Central memory CD8-positive, alpha-beta T cell (primary cell): Measurements from ENCODE around the gene RDH13.
"Not testable (repeated sequence)": the region's sequence is repeated elsewhere in the genome, so short reads cannot be mapped to it uniquely, and the experiment has no call there.

ENCODE experiments used
- ATAC-seq: fragments of 150-1000 bp; cut with Tn5 transposase; replicated peaks from 2 replicates; pipeline ENCODE4 v1.10.0; 2022; ENCODE audit warnings: mild to moderate bottlenecking, moderate FRiP score, moderate number of reproducible peaks; ENCODE audit not compliant: poor library complexity, severe bottlenecking; ENCODE audit errors: extremely low read depth
- DNase-seq, 2 donors: peaks; one replicate each; pipeline ENCODE4 v3.0.0; 2021; ENCODE audit warnings: low spot score in 2 of 2
- H3K27ac Mint-ChIP-seq: one replicate; pipeline ENCODE4 v1.8.0; 2022; ENCODE audit warnings: low read depth, mild to moderate bottlenecking, moderate library complexity, mixed read lengths
- H3K27me3 Mint-ChIP-seq: one replicate; pipeline ENCODE4 v1.8.0; 2022; ENCODE audit warnings: mixed read lengths
- H3K36me3 Mint-ChIP-seq: one replicate; pipeline ENCODE4 v1.8.0; 2022; ENCODE audit warnings: mild to moderate bottlenecking, moderate library complexity, mixed read lengths; ENCODE audit not compliant: insufficient read depth
- H3K4me1 Mint-ChIP-seq: one replicate; pipeline ENCODE4 v1.8.0; 2022; ENCODE audit warnings: mixed read lengths
- H3K4me3 Mint-ChIP-seq: one replicate; pipeline ENCODE4 v1.8.0; 2022; ENCODE audit warnings: mild to moderate bottlenecking, moderate library complexity, mixed read lengths
- H3K9me3 Mint-ChIP-seq: one replicate; pipeline ENCODE4 v1.8.0; 2022; ENCODE audit warnings: mixed read lengths

Gene RDH13

GRCh38 chr19:55008189-55008588 is 54.8 kb downstream of the RDH13 start:
- H3K4me3 Mint-ChIP-seq, DNase-seq, ATAC-seq, H3K27ac Mint-ChIP-seq, H3K27me3 Mint-ChIP-seq: not testable (repeated sequence)
- H3K4me1 Mint-ChIP-seq: peaks cover 37% of the 10 kb centered on the region
- H3K9me3 Mint-ChIP-seq: peaks cover 34% of the 10 kb centered on the region
- H3K36me3 Mint-ChIP-seq: peaks cover 19% of the 10 kb centered on the region

DNA sequence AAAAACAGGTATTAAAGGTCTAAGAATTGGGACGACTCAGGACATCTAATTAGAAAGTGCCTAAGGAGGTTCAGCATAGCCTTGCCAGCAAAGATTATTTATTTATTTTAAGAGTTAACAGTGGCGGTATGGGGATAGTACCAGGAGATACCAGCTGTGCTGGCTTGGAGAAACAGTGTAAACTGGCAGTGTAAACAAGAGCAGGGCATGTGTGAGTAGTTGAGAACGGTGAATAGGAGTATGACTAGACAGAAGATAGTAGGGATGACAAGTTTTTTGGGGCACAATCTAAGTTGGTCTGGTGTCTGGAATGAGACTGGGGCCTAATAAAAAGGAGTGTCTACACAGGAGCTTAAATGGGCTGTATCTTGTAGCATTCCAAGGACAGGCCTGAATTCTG is 55.4 kb downstream of the RDH13 start:
- peak overlapping the region; percentile 64 for H3K4me3 Mint-ChIP-seq
- H3K4me1 Mint-ChIP-seq: peaks cover 37% of the 10 kb centered on the region
- peak overlapping the region; percentile 14 for H3K27ac Mint-ChIP-seq
- ATAC-seq, H3K27me3 Mint-ChIP-seq, DNase-seq: not testable (repeated sequence)
- peaks cover 34% of the 10 kb centered on the region for H3K9me3 Mint-ChIP-seq
- peaks cover 19% of the 10 kb centered on the region for H3K36me3 Mint-ChIP-seq

DNA sequence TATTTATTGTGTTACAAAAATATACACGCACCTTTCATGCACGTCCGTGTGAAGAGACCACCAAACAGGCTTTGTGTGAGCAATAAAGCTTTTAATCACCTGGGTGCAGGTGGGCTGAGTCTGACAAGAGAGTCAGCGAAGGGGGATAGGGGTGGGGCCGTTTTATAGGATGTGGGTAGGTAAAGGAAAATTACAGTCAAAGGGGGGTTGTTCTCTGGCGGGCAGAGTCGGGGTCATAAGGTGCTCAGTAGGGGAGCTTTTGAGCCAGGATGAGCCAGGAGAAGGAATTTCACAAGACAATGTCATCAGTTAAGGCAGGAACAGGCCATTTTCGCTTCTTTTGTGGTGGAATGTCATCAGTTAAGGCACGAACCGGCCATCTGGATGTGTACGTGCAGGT is 56.2 kb downstream of the RDH13 start:
- H3K4me1 Mint-ChIP-seq: peaks cover 37% of the 10 kb centered on the region

GRCh38 chr19:55005684-55006488 is 57.1 kb downstream of the RDH13 start:
- DNase-seq (peak; percentile 35 to 67), ATAC-seq (peak; percentile 98)
- peaks cover 36% of the 10 kb centered on the region for H3K9me3 Mint-ChIP-seq
- peaks cover 4% of the 10 kb centered on the region for H3K27me3 Mint-ChIP-seq
- peaks cover 21% of the 10 kb centered on the region for H3K36me3 Mint-ChIP-seq
- H3K27ac Mint-ChIP-seq: peak overlapping the region; percentile 67
- H3K4me1 Mint-ChIP-seq: peaks cover 28% of the 10 kb centered on the region
- peak overlapping the region; percentile 64 for H3K4me3 Mint-ChIP-seq

More for the DNA sequence above, 56.2 kb downstream of the RDH13 start:
- H3K27ac Mint-ChIP-seq: peak overlapping the region; percentile 14
- peaks cover 19% of the 10 kb centered on the region for H3K36me3 Mint-ChIP-seq
- ATAC-seq, DNase-seq, H3K27me3 Mint-ChIP-seq: not testable (repeated sequence)
- peaks cover 34% of the 10 kb centered on the region for H3K9me3 Mint-ChIP-seq
- H3K4me3 Mint-ChIP-seq: peak overlapping the region; percentile 64

DNA sequence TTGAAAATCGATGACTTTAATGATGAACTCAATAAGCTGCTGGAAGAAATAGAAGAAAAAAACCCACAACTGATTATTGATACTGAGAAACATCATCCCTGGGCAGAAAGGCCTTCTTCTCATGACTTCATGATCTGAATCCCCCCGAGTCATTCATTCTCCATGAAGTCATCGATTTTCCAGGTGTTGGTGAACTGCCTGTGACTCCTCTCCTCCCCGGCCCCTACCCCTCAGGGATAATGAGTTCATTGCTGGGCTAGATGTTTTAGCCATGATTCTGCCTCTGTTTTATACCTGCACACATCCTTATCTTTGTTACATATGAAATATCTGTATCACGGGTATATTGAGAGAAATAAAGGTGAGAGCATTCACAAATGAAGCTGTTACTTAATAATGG is 62.2 kb downstream of the RDH13 start:
- DNase-seq: no peak

GRCh38 chr19:54998751-54999239 is 64.2 kb downstream of the RDH13 start:
- not testable (repeated sequence) for H3K4me1 Mint-ChIP-seq, H3K27me3 Mint-ChIP-seq, H3K27ac Mint-ChIP-seq, ATAC-seq, H3K9me3 Mint-ChIP-seq, H3K4me3 Mint-ChIP-seq, DNase-seq
- H3K36me3 Mint-ChIP-seq: peaks cover 17% of the 10 kb centered on the region

More for the DNA sequence above, 62.2 kb downstream of the RDH13 start:
- Mint-ChIP-seq H3K27me3 (peaks cover 9% of the 10 kb centered on the region), H3K4me3 (no peak overlapping the region), H3K9me3 (peaks cover 13% of the 10 kb centered on the region), H3K27ac (no peak overlapping the region), H3K4me1 (peaks cover 1% of the 10 kb centered on the region), H3K36me3 (peaks cover 15% of the 10 kb centered on the region)
- ATAC-seq: no peak

DNA sequence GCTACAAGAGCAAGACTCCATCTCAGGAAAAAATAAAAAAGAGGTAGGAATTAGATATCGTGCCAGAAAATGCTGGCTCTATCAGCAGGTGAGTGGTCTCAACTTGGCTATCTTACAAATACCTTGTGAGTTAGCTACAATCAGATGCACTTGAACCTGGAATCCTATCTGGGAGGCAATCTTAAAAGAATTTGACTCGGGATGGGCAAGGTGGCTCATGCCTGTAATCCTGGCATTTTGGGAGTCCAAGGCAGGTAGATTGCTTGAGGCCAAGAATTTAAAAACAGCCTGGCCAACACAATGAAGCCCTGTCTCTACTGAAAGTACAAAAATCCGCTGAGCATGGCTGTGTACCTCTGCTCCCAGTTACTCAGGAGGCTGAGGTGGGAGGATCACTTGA is 67.4 kb downstream of the RDH13 start:
- Mint-ChIP-seq H3K4me3 (no peak overlapping the region), H3K27me3 (peaks cover 2% of the 10 kb centered on the region), H3K36me3 (peaks cover 11% of the 10 kb centered on the region), H3K9me3 (peaks cover 5% of the 10 kb centered on the region), H3K4me1 (no peaks in the 10 kb centered on the region), H3K27ac (no peak overlapping the region)
- ATAC-seq: no peak
- DNase-seq: no peak
